GM12878 (cell line): ENCODE results near the gene APOC4. TPM values are rescaled to one million over a fixed set of nuclear protein-coding genes. Genes with fewer than 3 reads are reported as not detected.
A peak's percentile ranks its signal among the peaks of the same experiment; 100 is the strongest.

Source experiments
- BACH1 ChIP-seq: fragments of 450-650 bp; IDR thresholded peaks from 2 replicates; pipeline ENCODE4 v1.6.1; 2017; ENCODE audit warnings: mild to moderate bottlenecking, borderline replicate concordance
- BHLHE40 ChIP-seq, 2 experiments: fragments of 450-650 bp in 1 of 2; IDR thresholded peaks; 2 replicates each; pipeline ENCODE4 v1.6.1; 2011 to 2017; ENCODE audit warnings: low read depth in 2 of 2, borderline replicate concordance in 1 of 2, improper control_type of control experiment in 1 of 2, low read length in 1 of 2, mild to moderate bottlenecking in 1 of 2
- DPF2 ChIP-seq: fragments of 450-650 bp; IDR thresholded peaks from 2 replicates; pipeline ENCODE4 v1.6.1; 2017; ENCODE audit warnings: mild to moderate bottlenecking
- IKZF1 ChIP-seq: fragments of 450-650 bp; conservative IDR thresholded peaks from 2 replicates; pipeline ENCODE4 v1.6.1; 2017; ENCODE audit warnings: antibody characterized with exemption, mild to moderate bottlenecking
- IKZF2 ChIP-seq, 2 experiments: fragments of 450-650 bp; IDR thresholded peaks; 2 replicates each; pipeline ENCODE4 v1.6.1; 2017; ENCODE audit warnings: mild to moderate bottlenecking in 2 of 2, moderate library complexity in 2 of 2
- IRF5 ChIP-seq: fragments of 450-650 bp; IDR thresholded peaks from 2 replicates; pipeline ENCODE4 v1.6.1; 2017; ENCODE audit warnings: borderline replicate concordance
- JUND ChIP-seq: IDR thresholded peaks from 2 replicates; pipeline ENCODE4 v1.6.1; 2012; ENCODE audit warnings: low read depth, mild to moderate bottlenecking, low read length, improper control_type of control experiment, moderate library complexity
- MAX ChIP-seq: IDR thresholded peaks from 2 replicates; pipeline ENCODE4 v1.6.1; 2012; ENCODE audit warnings: low read depth, low read length, improper control_type of control experiment
- MEF2A ChIP-seq: IDR thresholded peaks from 2 replicates; pipeline ENCODE4 v1.6.1; 2011; ENCODE audit warnings: low read depth, mild to moderate bottlenecking, low read length, moderate library complexity; ENCODE audit not compliant: insufficient read depth
- POLR2AphosphoS2 ChIP-seq: IDR thresholded peaks from 2 replicates; pipeline ENCODE4 v1.6.1; 2011; ENCODE audit warnings: low read depth, mild to moderate bottlenecking, low read length, improper control_type of control experiment, moderate library complexity
- SMAD1 ChIP-seq: fragments of 450-650 bp; IDR thresholded peaks from 2 replicates; pipeline ENCODE4 v1.6.1; 2018; ENCODE audit warnings: mild to moderate bottlenecking, low read depth; ENCODE audit not compliant: partially characterized antibody
- SPI1 ChIP-seq: IDR thresholded peaks from 2 replicates; pipeline ENCODE4 v1.6.1; 2011; ENCODE audit warnings: low read depth, mild to moderate bottlenecking, low read length, moderate library complexity, borderline replicate concordance; ENCODE audit not compliant: insufficient read depth
- STAT3 ChIP-seq: IDR thresholded peaks from 2 replicates; pipeline ENCODE4 v1.6.1; 2011; ENCODE audit warnings: low read depth, low read length, improper control_type of control experiment
- ZBTB4 ChIP-seq: fragments of 450-650 bp; formaldehyde crosslinking; IDR thresholded peaks from 2 replicates; pipeline ENCODE4 v1.4.0; 2022; ENCODE audit warnings: mild to moderate bottlenecking, moderate library complexity
- polyA plus RNA-seq, 11 experiments: library from polyadenylated mRNA; depleted of rRNA in 4 of 11; unstranded in 6 of 11; stranded (reverse) in 5 of 11; fragments of >200 nt; fragmentation: Nextera tagmentation in 4 of 11; fragmentation: Illumina TruSeq in 1 of 11; extraction: Ambion mirVana in 4 of 11; extraction: Trizol in 1 of 11; gene quantifications; 1 replicate in 1 of 11; 2 replicates in 10 of 11; pipeline versions ENCODE4 v1.2.1 to v1.2.3, GENCODE V29; 2011 to 2016; ENCODE audit warnings: inconsistent platforms in 2 of 11, missing spikeins in 2 of 11, low read depth in 1 of 11
- total RNA-seq, 4 experiments: library from RNA; depleted of rRNA in 3 of 4; stranded (reverse); fragments of >200 nt in 3 of 4; fragmentation: Illumina TruSeq in 1 of 4; extraction: Trizol in 1 of 4; gene quantifications; 2 replicates each; pipeline versions ENCODE4 v1.2.1 to v1.2.3, GENCODE V29; 2013 to 2021

The APOC4 gene
- total and polyA plus RNA-seq, 10 of the 15 experiments (the other 5 are each of a cell fraction or from before 2014, with no cell fraction given) = not detected

GRCh38 chr19:44960906-44961728 is 19.1 kb downstream of the APOC4 start (continued):
- TF ChIP-seq IRF5 (no peak), IKZF1 (peak; percentile 61), BHLHE40 (IDR thresholded peaks at IDR 0.05; ENCODE audit: borderline replicate concordance in 1 of 2, low read depth in 2 of 2, low read length in 1 of 2) (peak in 1 of 2 experiments; percentile 36; a peak in 1 of 4 replicates), STAT3 (no peak), DPF2 (peak; percentile 50; the same call in 1 of the 2 replicates), SMAD1 (no peak), MEF2A (no peak), MAX (no peak), POLR2AphosphoS2 (no peak), BACH1 (no peak), ZBTB4 (CRISPR knock-in tag) (no peak), SPI1 (peak; percentile 90), JUND (no peak), IKZF2 (IDR thresholded peaks at IDR 0.05) (peak in 1 of 2 experiments; percentile 54; a peak in 2 of 4 replicates)
- TF ChIP-seq, all 136 proteins: peak for 5
